GM21619 (cell line): ENCODE data around the gene POLR1C.
"Not testable (repeated sequence)": the region's sequence is repeated elsewhere in the genome, so short reads cannot be mapped to it uniquely, and the experiment has no call there.

Source experiments
- ATAC-seq: cut with Tn5 transposase; IDR thresholded peaks from one replicate; pipeline ENCODE4 v1.9.1; 2021; ENCODE audit not compliant: unreplicated experiment

The POLR1C gene

GRCh38 chr6:43516697-43517504 lies at the start of gene POLR1C, which contains the start of gene YIPF3:
Gene POLR1C (plus strand): TSS chr6:43517089. CDS start chr6:43517110, 21 bp downstream.
Gene YIPF3 (minus strand): TSS chr6:43516926. CDS start chr6:43516807, 119 bp downstream.
- ATAC-seq = peak; percentile 88

GRCh38 chr6:43467265-43467664 lies 49.6 kb upstream of the POLR1C start:
- not testable (repeated sequence) for ATAC-seq

GRCh38 chr6:43467752-43468151 lies 49.1 kb upstream of the POLR1C start:
- ATAC-seq = no peak

- no peak for ATAC-seq
Measured at GRCh38 chr6:43468240-43468639, 48.6 kb upstream of the POLR1C start.

GRCh38 chr6:43468748-43469681 lies 47.9 kb upstream of the POLR1C start:
- ATAC-seq = no peak

- ATAC-seq = no peak
Measured at GRCh38 chr6:43469947-43470346, 46.9 kb upstream of the POLR1C start.

- ATAC-seq = no peak
Measured at GRCh38 chr6:43471399-43471798, 45.5 kb upstream of the POLR1C start.

GRCh38 chr6:43472515-43472914 lies 44.4 kb upstream of the POLR1C start:
- ATAC-seq = no peak

GRCh38 chr6:43475516-43475915 lies 41.4 kb upstream of the POLR1C start:
- no peak for ATAC-seq

GRCh38 chr6:43476746-43477145 lies 40.1 kb upstream of the POLR1C start:
- no peak for ATAC-seq

GRCh38 chr6:43477235-43478007 lies 39.5 kb upstream of the POLR1C start, which contains the start of gene TJAP1:
Gene TJAP1 (plus strand): TSS chr6:43477570. CDS start chr6:43499002, 21,432 bp downstream.
- ATAC-seq = peak; percentile 98

- ATAC-seq = no peak
Measured at GRCh38 chr6:43478008-43478372, 38.9 kb upstream of the POLR1C start.

GRCh38 chr6:43481075-43481474 lies 35.8 kb upstream of the POLR1C start:
- ATAC-seq = no peak

- ATAC-seq = no peak
Measured at GRCh38 chr6:43481591-43482236, 35.2 kb upstream of the POLR1C start.

- no peak for ATAC-seq
Measured at GRCh38 chr6:43488667-43489276, 28.1 kb upstream of the POLR1C start.

- no peak for ATAC-seq
Measured at GRCh38 chr6:43489277-43490072, 27.4 kb upstream of the POLR1C start.

- no peak for ATAC-seq
Measured at GRCh38 chr6:43490523-43490939, 26.4 kb upstream of the POLR1C start.

- no peak for ATAC-seq
Measured at GRCh38 chr6:43491750-43492661, 24.9 kb upstream of the POLR1C start.
